Activated naive CD8-positive, alpha-beta T cell treated with anti-CD3 and anti-CD28 coated beads, Interleukin-2, amount 50 U/mL, for 16 hours (primary cell): ENCODE measurements around the gene GFM2.
"Not testable (repeated sequence)": the region's sequence is repeated elsewhere in the genome, so short reads cannot be mapped to it uniquely, and the experiment has no call there.

Experiments
- DNase-seq: peaks from one replicate; pipeline ENCODE4 v3.0.0-alpha.2; 2020; ENCODE audit warnings: low read depth, low spot score

The GFM2 gene

GRCh38 chr5:74722271-74722670, 44.6 kb downstream of the GFM2 start:
- DNase-seq: no peak

GRCh38 chr5:74717596-74717995, 49.3 kb downstream of the GFM2 start:
- DNase-seq: no peak

DNA sequence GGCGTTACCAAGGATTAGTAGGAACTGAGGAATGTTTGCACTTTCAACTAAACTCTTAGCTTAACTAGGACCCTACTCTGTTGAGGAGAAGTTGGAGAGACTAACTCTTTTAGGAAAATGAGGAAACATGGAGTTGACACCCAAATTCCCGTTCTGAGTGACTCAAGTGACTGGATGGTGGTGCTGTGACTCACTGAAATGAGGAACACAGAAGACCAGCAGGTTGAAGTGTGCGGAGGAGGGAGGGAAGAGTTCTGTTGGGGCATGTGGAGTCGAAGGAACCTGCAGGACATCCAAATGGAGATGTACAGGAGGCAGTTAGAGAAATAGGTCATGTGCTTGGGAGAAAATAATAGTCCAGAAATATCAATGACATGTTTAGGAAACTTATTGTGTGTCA, 73.7 kb downstream of the GFM2 start:
- no peak for DNase-seq

GRCh38 chr5:74686962-74687751, 79.8 kb downstream of the GFM2 start:
- no peak for DNase-seq

DNA sequence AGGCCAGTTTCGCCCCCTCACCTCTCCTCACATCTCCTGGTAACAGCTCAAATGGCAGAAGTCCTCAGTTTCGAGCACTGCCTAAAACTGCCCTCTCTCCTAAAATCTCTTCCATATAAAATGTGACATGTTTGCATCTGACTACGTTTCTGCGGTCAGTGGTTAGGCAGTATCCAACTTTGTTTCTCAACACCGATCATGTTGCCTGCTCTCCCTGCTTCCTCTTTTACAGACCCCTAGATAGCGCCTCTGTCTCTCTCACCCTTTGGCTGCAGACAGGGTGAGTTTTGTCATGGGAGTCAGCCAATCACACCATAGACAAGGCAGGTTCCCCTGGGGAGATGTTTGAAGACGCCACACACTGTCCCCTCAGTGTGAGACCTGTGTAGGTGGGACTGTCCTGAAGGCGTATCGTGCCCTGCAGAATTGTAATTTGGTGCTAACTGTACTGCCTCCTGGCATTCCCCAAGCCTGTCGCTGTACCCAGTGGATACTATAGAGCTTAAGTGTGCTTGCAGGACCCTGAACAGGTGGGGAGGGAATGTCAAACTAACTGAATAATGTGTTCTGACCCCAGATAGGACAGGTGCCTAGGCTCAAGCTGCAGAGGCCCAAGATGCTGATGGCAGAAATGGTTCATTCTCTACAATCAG, 80.8 kb downstream of the GFM2 start:
- no peak for DNase-seq

DNA sequence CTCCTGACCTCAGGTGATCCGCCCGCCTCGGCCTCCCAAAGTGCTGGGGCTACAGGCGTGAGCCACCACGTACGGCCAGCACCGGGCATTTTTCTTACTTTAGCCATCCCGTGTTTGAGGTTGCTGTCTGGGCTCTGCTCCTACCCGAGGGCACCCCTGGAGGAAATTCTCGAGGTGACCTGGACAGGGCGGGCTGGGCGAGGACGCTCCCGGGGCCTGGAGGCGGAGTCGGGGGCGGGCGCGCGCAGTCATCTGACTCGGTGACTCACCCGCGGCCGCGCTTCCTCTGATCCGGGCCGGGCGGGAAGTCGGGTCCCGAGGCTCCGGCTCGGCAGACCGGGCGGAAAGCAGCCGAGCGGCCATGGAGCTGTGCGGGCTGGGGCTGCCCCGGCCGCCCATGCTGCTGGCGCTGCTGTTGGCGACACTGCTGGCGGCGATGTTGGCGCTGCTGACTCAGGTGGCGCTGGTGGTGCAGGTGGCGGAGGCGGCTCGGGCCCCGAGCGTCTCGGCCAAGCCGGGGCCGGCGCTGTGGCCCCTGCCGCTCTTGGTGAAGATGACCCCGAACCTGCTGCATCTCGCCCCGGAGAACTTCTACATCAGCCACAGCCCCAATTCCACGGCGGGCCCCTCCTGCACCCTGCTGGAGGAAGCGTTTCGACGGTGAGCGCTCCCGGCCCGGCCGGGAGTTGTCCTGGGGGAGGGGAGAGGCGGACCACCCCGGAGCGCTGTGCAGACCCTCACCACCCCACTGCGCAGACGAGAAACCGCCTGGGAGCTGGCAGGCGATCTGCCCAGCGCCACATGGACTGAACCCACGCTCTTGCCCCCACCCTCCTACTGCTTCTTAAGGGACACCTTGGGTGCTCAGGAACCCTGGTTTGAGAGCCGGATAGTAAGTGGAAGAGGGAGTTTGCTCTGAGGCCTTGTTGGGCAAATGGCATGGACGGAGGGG, 81.7 kb downstream of the GFM2 start, which contains the start of gene HEXB:
HEXB (plus strand) TSS at position 334 of the 952 bp plus-strand sequence; CDS start at position 362, 28 bp downstream.
- DNase-seq: peak; percentile 60

GRCh38 chr5:74679966-74680365, 87.0 kb downstream of the GFM2 start:
- DNase-seq: no peak

GRCh38 chr5:74679300-74679699, 87.6 kb downstream of the GFM2 start:
- not testable (repeated sequence) for DNase-seq

DNA sequence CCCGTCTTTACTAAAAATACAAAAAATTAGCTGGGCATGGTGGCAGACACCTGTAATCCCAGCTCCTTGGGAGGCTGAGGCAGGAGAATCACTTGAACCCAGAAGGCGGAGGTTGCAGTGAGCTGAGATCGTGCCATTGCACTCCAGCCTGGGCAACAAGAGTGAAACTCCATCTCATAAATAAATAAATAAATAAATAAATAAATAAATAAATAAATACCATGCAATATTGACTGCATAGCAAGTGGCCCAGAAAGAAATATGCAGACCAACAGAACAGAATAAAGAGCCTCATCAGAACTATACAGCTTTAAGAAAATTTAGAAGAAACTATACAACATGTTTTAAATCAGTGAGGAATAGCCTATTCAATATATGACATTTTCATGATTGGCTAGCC, 88.8 kb downstream of the GFM2 start:
- not testable (repeated sequence) for DNase-seq

GRCh38 chr5:74676466-74676865, 90.5 kb downstream of the GFM2 start:
- not testable (repeated sequence) for DNase-seq

GRCh38 chr5:74673011-74673790, 93.7 kb downstream of the GFM2 start:
- DNase-seq: no peak

DNA sequence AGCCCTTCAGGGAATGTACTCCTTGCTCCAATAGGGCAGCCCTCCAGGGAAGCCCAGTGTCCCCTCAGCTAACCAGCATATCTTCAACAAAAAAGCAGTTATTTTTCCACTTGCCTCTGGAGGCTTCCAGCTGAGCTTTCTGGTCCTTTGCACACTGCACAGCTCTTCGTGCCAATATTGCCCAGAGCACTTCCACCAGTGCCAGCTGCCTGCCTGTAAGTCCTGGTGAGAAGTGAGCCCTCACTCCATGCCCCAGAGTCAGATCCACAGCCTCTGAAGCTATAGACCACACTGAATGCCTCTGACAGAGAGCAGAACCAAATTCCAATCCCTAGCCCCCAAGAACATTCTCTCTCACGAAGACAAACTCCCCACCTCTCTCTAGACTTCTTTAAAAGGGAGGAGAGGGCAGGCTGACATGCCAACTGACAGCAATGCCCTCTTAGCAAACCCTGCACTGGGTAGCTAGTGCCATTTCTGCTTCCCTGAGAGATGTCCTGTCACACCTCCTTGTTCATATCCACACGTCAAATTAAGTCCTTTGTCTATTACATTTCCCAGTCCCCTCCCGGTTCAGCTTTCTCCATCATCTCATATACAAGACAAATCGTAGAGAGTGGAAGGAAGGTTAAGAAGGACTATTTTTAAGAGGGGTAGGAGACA, 94.6 kb downstream of the GFM2 start:
- DNase-seq: no peak
